Activated CD4-positive, alpha-beta T cell treated with anti-CD3 and anti-CD28 coated beads for 48 hours (primary cell): Measurements from ENCODE around the gene ZFAND4.
"Not testable (repeated sequence)": the region's sequence is repeated elsewhere in the genome, so short reads cannot be mapped to it uniquely, and the experiment has no call there.

ENCODE experiments used
- DNase-seq: peaks from one replicate; pipeline ENCODE4 v3.0.0-alpha.2; 2020

Gene ZFAND4

DNA sequence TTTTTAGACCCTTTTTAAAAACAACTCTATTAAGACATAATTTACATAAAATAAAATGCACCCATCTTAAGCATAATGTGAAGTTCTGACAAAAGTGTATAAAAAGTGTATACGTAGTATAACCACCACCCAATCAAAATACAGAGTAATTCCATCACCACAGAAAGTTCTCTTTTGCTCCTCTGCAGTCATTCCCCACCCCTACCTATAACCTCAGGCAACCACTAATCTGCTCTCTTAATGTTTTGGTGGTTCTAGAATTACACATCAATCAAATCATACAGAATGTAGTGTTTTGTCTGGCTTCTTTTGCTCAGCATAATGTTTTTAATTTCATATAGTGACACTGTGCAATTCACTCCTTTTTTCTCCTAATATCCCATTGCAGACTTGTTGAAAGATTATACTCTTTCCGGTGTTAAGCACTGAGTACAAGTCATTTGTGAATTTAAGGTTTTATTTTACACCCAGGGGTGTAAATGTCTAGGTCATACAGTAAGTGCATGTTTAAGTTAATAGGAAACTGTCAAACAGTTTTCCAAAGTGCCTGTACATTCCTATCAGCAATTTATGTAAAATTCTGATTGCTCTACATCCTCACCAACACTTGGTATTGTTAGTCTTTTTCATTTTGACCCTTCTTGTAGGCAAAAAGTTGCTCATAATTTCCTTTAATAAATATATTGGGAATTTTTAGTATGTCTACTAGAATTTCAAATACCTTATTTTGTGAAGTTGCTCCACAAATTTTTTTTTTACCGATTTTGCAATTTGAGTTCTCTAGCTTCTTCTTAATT, 86.3 kb downstream of the ZFAND4 start:
- no peak for DNase-seq

DNA sequence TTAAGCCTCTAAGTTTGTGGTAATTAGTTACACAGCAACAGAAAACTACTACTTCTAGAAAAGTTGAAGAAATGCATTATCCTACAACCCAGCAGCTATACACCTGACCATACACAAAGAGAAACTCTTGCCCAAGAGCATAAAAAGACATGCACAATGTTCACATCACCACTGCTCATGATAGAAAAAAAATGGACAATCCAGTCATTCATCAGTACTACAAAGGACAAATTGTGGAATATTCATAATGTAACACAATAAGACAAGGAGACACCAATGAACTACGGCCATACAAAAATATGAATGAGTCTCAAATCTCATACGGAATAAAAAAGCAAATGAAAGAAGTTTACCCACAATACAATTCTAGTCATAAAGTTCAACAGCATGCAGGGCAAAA, 87.4 kb downstream of the ZFAND4 start:
- DNase-seq, result no peak

DNA sequence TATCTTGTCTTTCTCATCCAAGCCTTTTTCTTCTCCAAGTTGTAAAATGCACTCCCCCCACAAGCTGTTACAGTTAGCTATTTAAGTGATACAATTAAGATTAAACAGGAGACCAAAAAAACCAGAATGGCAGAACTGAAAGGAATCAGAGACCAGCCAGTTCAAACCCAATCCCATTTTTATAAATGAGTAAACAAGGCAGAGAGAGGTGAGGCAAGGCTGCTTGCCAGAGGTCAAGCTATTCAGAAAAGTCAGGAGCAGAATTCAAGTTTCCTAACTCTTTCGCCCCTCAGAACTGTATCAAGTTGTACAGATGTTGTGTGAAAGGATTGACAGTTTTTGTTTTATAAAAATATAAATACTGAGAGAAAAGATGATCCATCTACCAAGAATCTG, 90.2 kb downstream of the ZFAND4 start:
- DNase-seq, result no peak

GRCh38 chr10:45581582-45582385, 90.8 kb downstream of the ZFAND4 start:
- no peak for DNase-seq

- no peak for DNase-seq
These were observed 91.4 kb downstream of the ZFAND4 start for GRCh38 chr10:45581216-45581549.

DNA sequence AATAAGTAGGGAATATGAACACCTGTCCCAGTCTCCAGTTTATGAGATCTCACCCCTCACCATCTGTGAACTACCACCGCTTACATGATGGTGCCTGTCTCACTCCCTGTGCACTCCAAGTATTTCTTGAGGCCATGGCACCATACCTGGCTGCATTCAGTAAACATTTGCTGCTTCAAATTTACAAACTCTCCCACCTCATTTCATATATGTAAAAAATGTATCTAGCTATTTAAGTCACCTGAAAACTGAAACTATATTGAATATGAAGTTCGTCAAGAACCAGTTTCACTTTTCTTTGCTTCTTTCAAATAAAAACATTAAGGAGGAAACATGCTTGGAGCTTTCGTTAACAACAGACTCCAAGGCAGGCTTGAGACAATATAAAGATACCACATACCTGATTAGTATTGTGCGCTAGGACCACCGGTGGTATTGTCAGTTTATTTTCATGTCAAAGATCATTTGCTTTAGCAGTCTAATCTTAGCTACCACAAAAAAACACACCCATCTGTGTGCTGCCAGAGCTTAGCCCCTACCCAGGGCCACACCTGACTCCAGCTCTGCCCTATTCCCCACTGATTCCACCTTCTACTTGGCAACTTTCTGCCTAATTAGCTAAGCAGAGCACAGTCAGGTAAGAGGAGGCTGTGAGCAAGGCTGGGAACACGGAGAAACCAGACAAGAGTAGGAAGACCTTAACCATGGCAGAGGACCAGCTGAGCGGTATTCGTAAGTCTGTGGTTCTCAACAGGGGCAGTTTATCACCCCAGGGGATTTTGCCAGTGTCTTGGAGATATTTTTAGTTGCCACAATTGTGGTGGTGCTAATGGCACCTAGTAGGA, 92.0 kb downstream of the ZFAND4 start:
- no peak for DNase-seq

DNA sequence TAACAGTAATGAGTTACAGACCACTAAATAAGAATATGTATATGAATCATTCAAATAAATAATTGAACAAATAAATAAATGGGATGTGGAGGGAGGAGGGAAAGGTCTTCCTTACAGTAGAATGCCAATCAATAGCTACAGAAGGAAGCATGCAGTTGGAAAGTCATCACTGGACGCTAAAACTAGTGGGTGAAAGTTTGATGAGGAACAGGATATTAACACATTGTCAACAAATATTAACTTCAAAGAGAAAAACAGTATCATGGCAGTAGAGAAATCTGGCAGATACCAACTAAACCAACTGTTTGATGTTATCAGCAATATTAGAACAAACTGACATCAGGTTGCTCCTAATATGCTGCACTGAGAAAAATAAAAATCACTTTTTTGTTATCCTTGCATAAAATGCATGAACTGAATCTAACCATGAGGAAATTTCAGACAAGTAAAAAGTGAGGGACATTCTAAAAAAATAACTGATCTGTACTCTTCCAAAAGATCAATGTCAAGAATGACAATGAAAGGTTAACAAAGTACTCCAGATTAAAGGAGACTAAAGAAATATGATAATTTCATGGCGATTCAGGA, 94.1 kb downstream of the ZFAND4 start:
- DNase-seq, result no peak

- DNase-seq, result no peak
These were observed 96.5 kb downstream of the ZFAND4 start for GRCh38 chr10:45575966-45576597.

GRCh38 chr10:45575032-45575761, 97.4 kb downstream of the ZFAND4 start:
- DNase-seq, result not testable (repeated sequence)

- no peak for DNase-seq
These were observed 103.1 kb downstream of the ZFAND4 start for GRCh38 chr10:45569471-45569870.

GRCh38 chr10:45566415-45566814, 106.2 kb downstream of the ZFAND4 start:
- DNase-seq, result no peak
